Testis (tissue), 3 donors: ENCODE data around the gene CTU2. TPM values are rescaled to one million over a fixed set of nuclear protein-coding genes. Genes with fewer than 3 reads are reported as not detected.

Source experiments
- DNase-seq: peaks from one replicate; pipeline ENCODE4 v3.0.0-alpha.2; 2019
- H3K27ac ChIP-seq, 2 donors: fragments of 200-600 bp; sonication (generic); one replicate each; pipeline ENCODE4 v1.5.1; 2019
- H3K27me3 ChIP-seq: fragments of 200-600 bp; sonication (generic); one replicate; pipeline ENCODE4 v1.5.1; 2019
- H3K36me3 ChIP-seq: fragments of 200-600 bp; sonication (generic); one replicate; pipeline ENCODE4 v1.5.1; 2017; ENCODE audit warnings: low read depth; ENCODE audit errors: missing control alignments
- H3K4me1 ChIP-seq: fragments of 200-600 bp; sonication (generic); one replicate; pipeline ENCODE4 v1.5.1; 2019
- H3K4me3 ChIP-seq, 2 donors: fragments of 200-600 bp; sonication (generic); one replicate each; pipeline ENCODE4 v1.5.1; 2017 to 2019
- H3K9me3 ChIP-seq: fragments of 200-600 bp; sonication (generic); one replicate; pipeline ENCODE4 v1.5.1; 2017
- POLR2A ChIP-seq: fragments of 450-650 bp; IDR thresholded peaks from one replicate; pipeline ENCODE4 v1.6.1; 2017; ENCODE audit warnings: antibody characterized with exemption, mild to moderate bottlenecking, moderate library complexity
- WGBS, 2 donors: methylation state at CpG; one replicate each; pipeline ENCODE4 v1.1.5; 2018; 5-methylcytosine and 5-hydroxymethylcytosine counted together
- intact Hi-C: fragments of 100-400 bp; cut with DNase I; formaldehyde crosslinking; loops from one replicate; pipeline ENCODE4 v1.15.1; 2023; ENCODE audit warnings: low total_unique reads
- polyA plus RNA-seq: library from polyadenylated mRNA; stranded (reverse); fragments of 350-450 nt; fragmentation: Illumina TruSeq; extraction: RNeasy Lipid Tissue Mini Kit (QIAGEN cat#74804); gene quantifications from one replicate; pipeline ENCODE4 v1.2.3, GENCODE V29; 2014; ENCODE audit warnings: low read depth, low replicate concordance; ENCODE audit not compliant: insufficient read depth
- total RNA-seq, 2 donors: library from RNA; depleted of rRNA; stranded (reverse); fragments of >200 nt; gene quantifications; one replicate each; pipeline ENCODE4 v1.2.3, GENCODE V29; 2016
- TF ChIP-seq, protein P1 (sequence below), 3 experiments: fragments of 450-650 bp in 2 of 3; fragments of 200-600 bp in 1 of 3; sonication (generic) in 1 of 3; IDR thresholded peaks; one replicate each; pipeline ENCODE4 v1.5.1; 2016 to 2019; ENCODE audit warnings: antibody characterized with exemption in 3 of 3, mild to moderate bottlenecking in 2 of 3, moderate library complexity in 1 of 3

CTU2 gene
- total and polyA plus RNA-seq, 3 donors from 2014 or later = 19.8 to 25.4 (median 24.8) TPM

- 95% methylated on average over 14 to 17 of the region's 17 CpGs for WGBS, 2 donors
- TF ChIP-seq, protein P1, sequence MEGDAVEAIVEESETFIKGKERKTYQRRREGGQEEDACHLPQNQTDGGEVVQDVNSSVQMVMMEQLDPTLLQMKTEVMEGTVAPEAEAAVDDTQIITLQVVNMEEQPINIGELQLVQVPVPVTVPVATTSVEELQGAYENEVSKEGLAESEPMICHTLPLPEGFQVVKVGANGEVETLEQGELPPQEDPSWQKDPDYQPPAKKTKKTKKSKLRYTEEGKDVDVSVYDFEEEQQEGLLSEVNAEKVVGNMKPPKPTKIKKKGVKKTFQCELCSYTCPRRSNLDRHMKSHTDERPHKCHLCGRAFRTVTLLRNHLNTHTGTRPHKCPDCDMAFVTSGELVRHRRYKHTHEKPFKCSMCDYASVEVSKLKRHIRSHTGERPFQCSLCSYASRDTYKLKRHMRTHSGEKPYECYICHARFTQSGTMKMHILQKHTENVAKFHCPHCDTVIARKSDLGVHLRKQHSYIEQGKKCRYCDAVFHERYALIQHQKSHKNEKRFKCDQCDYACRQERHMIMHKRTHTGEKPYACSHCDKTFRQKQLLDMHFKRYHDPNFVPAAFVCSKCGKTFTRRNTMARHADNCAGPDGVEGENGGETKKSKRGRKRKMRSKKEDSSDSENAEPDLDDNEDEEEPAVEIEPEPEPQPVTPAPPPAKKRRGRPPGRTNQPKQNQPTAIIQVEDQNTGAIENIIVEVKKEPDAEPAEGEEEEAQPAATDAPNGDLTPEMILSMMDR (IDR thresholded peaks at IDR 0.05) = no peak
- no peak for TF ChIP-seq POLR2A
- Histone ChIP-seq H3K27ac (no peak overlapping the region), H3K27me3 (no peaks in the 10 kb centered on the region), H3K36me3 (no peaks in the 10 kb centered on the region), H3K4me1 (no peaks in the 10 kb centered on the region), H3K4me3 (no peak overlapping the region), H3K9me3 (no peaks in the 10 kb centered on the region)
- DNase-seq = no peak
- intact Hi-C loops = no loop called here
These were observed 14.9 kb downstream of the CTU2 start for GRCh38 chr16:88721236-88721635.

DNA sequence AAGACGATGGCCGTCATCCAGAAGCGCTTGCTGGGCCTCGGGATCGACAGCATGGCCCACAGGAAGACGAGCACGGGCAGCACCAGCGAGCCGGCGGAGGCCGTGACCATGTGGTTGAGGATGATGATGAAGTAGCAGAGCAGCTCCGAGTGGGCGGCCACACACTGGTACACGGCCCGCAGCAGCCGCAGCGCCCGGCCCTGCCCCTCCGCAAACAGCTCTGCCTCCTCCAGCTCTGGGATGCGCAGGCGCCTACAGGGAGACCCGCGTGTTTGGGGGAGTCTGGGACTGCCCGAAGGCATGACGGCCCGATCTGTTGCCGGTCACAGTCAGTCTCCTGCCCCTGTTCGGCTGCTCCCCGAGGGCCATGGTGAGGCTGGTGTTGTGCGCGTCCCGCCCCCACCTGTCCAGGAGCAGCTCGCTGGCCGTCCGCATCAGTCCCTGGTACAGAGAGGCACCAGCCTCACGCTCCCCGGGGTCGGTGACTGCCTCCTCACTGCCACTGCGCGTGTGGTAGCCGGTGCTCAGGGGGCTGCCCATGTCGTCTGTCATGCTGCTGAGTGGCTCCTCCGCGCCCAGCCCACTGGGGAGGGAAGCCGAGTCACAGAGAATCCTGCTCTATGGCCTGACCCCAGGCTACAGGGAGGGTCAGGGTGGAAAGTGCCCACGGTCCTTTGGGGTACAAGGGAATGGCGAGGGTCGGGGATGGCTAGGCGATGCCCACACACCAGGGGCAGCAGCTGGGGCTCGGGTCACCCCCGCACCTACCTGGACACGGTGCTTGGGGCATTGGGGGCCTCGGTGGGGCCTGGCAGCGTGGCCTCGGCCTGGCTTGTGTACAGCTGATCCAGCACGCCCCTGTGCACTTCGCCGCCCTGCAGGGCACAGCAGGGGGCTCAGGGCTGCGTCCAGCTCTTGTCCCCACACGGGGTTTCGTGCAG lies 15.8 kb downstream of the CTU2 start:
- intact Hi-C loops = no loop called here
- 93 to 96% methylated on average over 10 to 61 of the region's 61 CpGs for WGBS, 2 donors
- H3K9me3 ChIP-seq = no peaks in the 10 kb centered on the region
- H3K4me1 ChIP-seq = no peaks in the 10 kb centered on the region
- no peak overlapping the region for H3K4me3 ChIP-seq
- H3K27ac ChIP-seq = no peak overlapping the region
- H3K27me3 ChIP-seq = no peaks in the 10 kb centered on the region
- H3K36me3 ChIP-seq = no peaks in the 10 kb centered on the region
- TF ChIP-seq, protein P1 (IDR thresholded peaks at IDR 0.05) = no peak
- TF ChIP-seq POLR2A = no peak
- no peak for DNase-seq

GRCh38 chr16:88722784-88723506 lies 16.6 kb downstream of the CTU2 start:
- intact Hi-C loops = no loop called here
- H3K27me3 ChIP-seq = no peaks in the 10 kb centered on the region
- no peak for DNase-seq
- H3K4me3 ChIP-seq = no peak overlapping the region
- TF ChIP-seq, protein P1 (IDR thresholded peaks at IDR 0.05) = no peak
- no peak for TF ChIP-seq POLR2A
- no peaks in the 10 kb centered on the region for H3K4me1 ChIP-seq
- H3K9me3 ChIP-seq = no peaks in the 10 kb centered on the region
- no peaks in the 10 kb centered on the region for H3K36me3 ChIP-seq
- 93 to 94% methylated on average over 28 to 39 of the region's 39 CpGs for WGBS, 2 donors
- no peak overlapping the region for H3K27ac ChIP-seq

DNA sequence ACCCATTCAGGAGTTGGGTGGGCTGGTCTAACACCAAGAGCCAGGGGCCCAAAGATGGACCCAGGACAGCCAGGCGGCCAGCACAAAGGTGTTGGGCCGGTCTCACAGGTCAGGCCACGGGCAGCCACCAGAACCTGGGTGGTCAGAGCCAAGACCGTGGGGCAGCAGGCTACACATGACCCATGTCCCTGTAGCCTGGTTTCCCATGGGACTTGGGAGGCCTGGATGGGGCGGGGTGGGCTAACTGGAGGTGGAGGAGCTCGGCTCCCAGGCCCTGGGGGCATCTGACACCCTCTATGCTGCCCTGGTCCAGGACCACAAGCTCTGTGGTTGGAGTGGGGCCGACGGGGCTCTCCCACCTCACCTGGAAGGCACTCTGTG lies 17.2 kb downstream of the CTU2 start:
- Histone ChIP-seq H3K27ac (no peak overlapping the region), H3K9me3 (no peaks in the 10 kb centered on the region), H3K4me1 (no peaks in the 10 kb centered on the region), H3K4me3 (no peak overlapping the region), H3K36me3 (no peaks in the 10 kb centered on the region), H3K27me3 (no peaks in the 10 kb centered on the region)
- TF ChIP-seq, protein P1 (IDR thresholded peaks at IDR 0.05) = no peak
- no peak for TF ChIP-seq POLR2A
- no peak for DNase-seq
- 79% methylated on average over 8 of the region's 8 CpGs; no CpG with 5 or more reads in 1 of the 2 donors for WGBS, 2 donors
- intact Hi-C loops = no loop called here
